SK-N-SH treated with all-trans-retinoic acid at 6 μM for 48 hours (cell line): ENCODE results near the gene ITPR3.

Experiments used
- CREB5 ChIP-seq: fragments of 250-450 bp; sonication (Bioruptor Pico); IDR thresholded peaks from 2 replicates; pipeline ENCODE4 v1.5.1; 2020; ENCODE audit warnings: low read depth, mild to moderate bottlenecking, moderate library complexity
- CSDC2 ChIP-seq: fragments of 250-450 bp; sonication (Bioruptor Pico); IDR thresholded peaks from 2 replicates; pipeline ENCODE4 v1.5.0; 2020; ENCODE audit warnings: mild to moderate bottlenecking, moderate library complexity
- GLIS3 ChIP-seq: fragments of 250-450 bp; sonication (Bioruptor Pico); IDR thresholded peaks from 2 replicates; pipeline ENCODE4 v1.5.0; 2020; ENCODE audit warnings: mild to moderate bottlenecking, moderate library complexity
- OSR1 ChIP-seq: fragments of 250-450 bp; sonication (Bioruptor Pico); IDR thresholded peaks from 2 replicates; pipeline ENCODE4 v1.8.0; 2022; ENCODE audit warnings: moderate library complexity, mild to moderate bottlenecking, inconsistent platforms
- RARB ChIP-seq: fragments of 250-450 bp; sonication (Bioruptor Pico); IDR thresholded peaks from 2 replicates; pipeline ENCODE4 v1.8.0; 2021; ENCODE audit warnings: mild to moderate bottlenecking, moderate library complexity
- SNAI2 ChIP-seq: fragments of 250-450 bp; sonication (Bioruptor Pico); IDR thresholded peaks from 2 replicates; pipeline ENCODE4 v1.5.0; 2020; ENCODE audit warnings: mild to moderate bottlenecking, moderate library complexity
- TSHZ2 ChIP-seq: fragments of 250-450 bp; sonication (Bioruptor Pico); IDR thresholded peaks from 2 replicates; pipeline ENCODE4 v1.5.0; 2020; ENCODE audit warnings: mild to moderate bottlenecking, moderate library complexity
- ZFP3 ChIP-seq: fragments of 250-450 bp; sonication (Bioruptor Pico); IDR thresholded peaks from 2 replicates; pipeline ENCODE4 v1.5.0; 2020; ENCODE audit warnings: mild to moderate bottlenecking, moderate library complexity
- ZFP30 ChIP-seq: fragments of 450-650 bp; formaldehyde crosslinking; IDR thresholded peaks from 2 replicates; pipeline ENCODE4 v1.5.0; 2022; ENCODE audit warnings: mild to moderate bottlenecking, moderate library complexity
- ZNF565 ChIP-seq: fragments of 450-650 bp; formaldehyde crosslinking; conservative IDR thresholded peaks from 2 replicates; pipeline ENCODE4 v1.5.0; 2020; ENCODE audit warnings: low read depth, mild to moderate bottlenecking, moderate library complexity
- ZNF70 ChIP-seq: fragments of 450-650 bp; formaldehyde crosslinking; IDR thresholded peaks from 2 replicates; pipeline ENCODE4 v1.5.0; 2020; ENCODE audit warnings: mild to moderate bottlenecking, moderate library complexity
- TF ChIP-seq, protein P1 (sequence below): fragments of 250-450 bp; sonication (Bioruptor Pico); IDR thresholded peaks from 2 replicates; pipeline ENCODE4 v1.8.0; 2020; ENCODE audit warnings: mild to moderate bottlenecking, moderate library complexity, borderline replicate concordance

DNA sequence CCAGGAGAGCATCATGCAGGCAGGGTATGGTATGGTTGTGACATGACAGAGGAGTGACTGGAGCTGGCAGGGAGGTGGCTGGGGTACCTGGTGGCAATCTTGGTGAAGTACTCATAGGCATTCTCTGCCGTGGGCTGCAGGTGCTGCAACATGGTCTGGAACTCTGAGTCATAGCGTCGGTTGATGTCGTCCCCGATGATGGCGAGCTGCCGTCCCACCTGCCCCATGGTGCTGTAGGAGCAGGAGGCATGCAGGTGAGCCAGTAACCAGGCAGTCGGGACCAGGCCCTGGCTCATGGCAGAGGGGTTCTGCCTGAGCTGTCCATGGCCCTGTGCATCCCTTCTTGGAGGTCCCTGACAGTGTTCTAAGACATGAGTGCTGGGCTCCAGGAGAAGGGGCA is 45.9 kb upstream of the ITPR3 start:
- no peak for TF ChIP-seq TSHZ2 (CRISPR knock-in tag)
- TF ChIP-seq, protein P1, sequence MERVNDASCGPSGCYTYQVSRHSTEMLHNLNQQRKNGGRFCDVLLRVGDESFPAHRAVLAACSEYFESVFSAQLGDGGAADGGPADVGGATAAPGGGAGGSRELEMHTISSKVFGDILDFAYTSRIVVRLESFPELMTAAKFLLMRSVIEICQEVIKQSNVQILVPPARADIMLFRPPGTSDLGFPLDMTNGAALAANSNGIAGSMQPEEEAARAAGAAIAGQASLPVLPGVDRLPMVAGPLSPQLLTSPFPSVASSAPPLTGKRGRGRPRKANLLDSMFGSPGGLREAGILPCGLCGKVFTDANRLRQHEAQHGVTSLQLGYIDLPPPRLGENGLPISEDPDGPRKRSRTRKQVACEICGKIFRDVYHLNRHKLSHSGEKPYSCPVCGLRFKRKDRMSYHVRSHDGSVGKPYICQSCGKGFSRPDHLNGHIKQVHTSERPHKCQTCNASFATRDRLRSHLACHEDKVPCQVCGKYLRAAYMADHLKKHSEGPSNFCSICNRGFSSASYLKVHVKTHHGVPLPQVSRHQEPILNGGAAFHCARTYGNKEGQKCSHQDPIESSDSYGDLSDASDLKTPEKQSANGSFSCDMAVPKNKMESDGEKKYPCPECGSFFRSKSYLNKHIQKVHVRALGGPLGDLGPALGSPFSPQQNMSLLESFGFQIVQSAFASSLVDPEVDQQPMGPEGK (CRISPR knock-in tag): no peak
- TF ChIP-seq SNAI2 (CRISPR knock-in tag): no peak
- TF ChIP-seq ZNF70 (CRISPR knock-in tag): no peak
- TF ChIP-seq RARB (CRISPR knock-in tag): no peak
- TF ChIP-seq ZFP3 (CRISPR knock-in tag): no peak
- no peak for TF ChIP-seq OSR1 (CRISPR knock-in tag)
- TF ChIP-seq CSDC2 (CRISPR knock-in tag): no peak
- TF ChIP-seq GLIS3 (CRISPR knock-in tag): no peak
- no peak for TF ChIP-seq ZNF565 (CRISPR knock-in tag)
- no peak for TF ChIP-seq CREB5
- no peak for TF ChIP-seq ZFP30
